ENCODE results near the gene PSMB2.
"Not testable (repeated sequence)": the region's sequence is repeated elsewhere in the genome, so short reads cannot be mapped to it uniquely, and the experiment has no call there.

Gene PSMB2

GRCh38 chr1:35641233-35641866 is at the start of gene PSMB2:
Gene PSMB2 (minus strand): TSS chr1:35641526. CDS start chr1:35641432, 94 bp downstream.
- H3K79me2 ChIP-seq (ENCODE audit: insufficient read depth, low read length): peaks cover 47% of the 10 kb centered on the region
- peak within 1 kb of the TSS; percentile 81 for H3K9ac ChIP-seq (ENCODE audit: low read length)
- 0 out of 2 replicates have a peak, but pooled peaks cover 7% of the 10 kb centered on the region for H4K20me1 ChIP-seq (ENCODE audit: low read depth, low read length)
- H3K9me3 ChIP-seq (ENCODE audit: insufficient read depth, low read length): no peaks in the 10 kb centered on the region
- H3K4me3 ChIP-seq (ENCODE audit: insufficient read depth, low read length, poor library complexity, severe bottlenecking): peak within 1 kb of the TSS; percentile 99
- H3F3A ChIP-seq (ENCODE audit: insufficient read depth): peaks cover 9% of the 10 kb centered on the region; the same call in 1 of the 2 replicates
- H3K27me3 ChIP-seq (ENCODE audit: low read length): no peaks in the 10 kb centered on the region
- peak within 1 kb of the TSS; percentile 89 for H2AFZ ChIP-seq (ENCODE audit: low read depth, low read length, severe bottlenecking)
- peak within 1 kb of the TSS; percentile 91 for H3K4me2 ChIP-seq (ENCODE audit: low read depth, low read length, poor library complexity, severe bottlenecking)
- TF ChIP-seq CTCF (IDR thresholded peaks at IDR 0.05; ENCODE audit: insufficient read depth, low read length, poor library complexity, severe bottlenecking): no peak
- TF ChIP-seq EZH2phosphoT487 (conservative IDR thresholded peaks at IDR 0.05; ENCODE audit: low read length): no peak
- H3K9me2 ChIP-seq (replicated peaks; ENCODE audit: insufficient read depth, low read length): no peaks in the 10 kb centered on the region
- H3K36me3 ChIP-seq (ENCODE audit: low read length): no peaks in the 10 kb centered on the region
- peak within 1 kb of the TSS; percentile 44 for H3K27ac ChIP-seq (ENCODE audit: low read depth, low read length)

GRCh38 chr1:35691080-35691479 is 49.8 kb upstream of the PSMB2 start:
- no peaks in the 10 kb centered on the region for H4K20me1 ChIP-seq (ENCODE audit: low read depth, low read length)
- H3K27ac ChIP-seq (ENCODE audit: low read depth, low read length): no peak overlapping the region
- H3K9me3 ChIP-seq (ENCODE audit: insufficient read depth, low read length): no peaks in the 10 kb centered on the region
- no peaks in the 10 kb centered on the region for H3K9me2 ChIP-seq (replicated peaks; ENCODE audit: insufficient read depth, low read length)
- H3K9ac ChIP-seq (ENCODE audit: low read length): no peak overlapping the region
- H3K4me3 ChIP-seq (ENCODE audit: insufficient read depth, low read length, poor library complexity, severe bottlenecking): no peak overlapping the region
- TF ChIP-seq EZH2phosphoT487 (conservative IDR thresholded peaks at IDR 0.05; ENCODE audit: low read length) (no peak), CTCF (IDR thresholded peaks at IDR 0.05; ENCODE audit: insufficient read depth, low read length, poor library complexity, severe bottlenecking) (no peak)
- no peaks in the 10 kb centered on the region for H3K36me3 ChIP-seq (ENCODE audit: low read length)
- H3F3A ChIP-seq (ENCODE audit: insufficient read depth): no peaks in the 10 kb centered on the region
- H2AFZ ChIP-seq (ENCODE audit: low read depth, low read length, severe bottlenecking): no peak overlapping the region
- no peaks in the 10 kb centered on the region for H3K27me3 ChIP-seq (ENCODE audit: low read length)
- H3K79me2 ChIP-seq (ENCODE audit: insufficient read depth, low read length): no peaks in the 10 kb centered on the region
- H3K4me2 ChIP-seq (ENCODE audit: low read depth, low read length, poor library complexity, severe bottlenecking): no peak overlapping the region

GRCh38 chr1:35690103-35690502 is 48.8 kb upstream of the PSMB2 start:
- H2AFZ ChIP-seq (ENCODE audit: low read depth, low read length, severe bottlenecking); H3K27ac ChIP-seq (ENCODE audit: low read depth, low read length); H3F3A ChIP-seq (ENCODE audit: insufficient read depth); H3K9me3 ChIP-seq (ENCODE audit: insufficient read depth, low read length); H4K20me1 ChIP-seq (ENCODE audit: low read depth, low read length); H3K4me3 ChIP-seq (ENCODE audit: insufficient read depth, low read length, poor library complexity, severe bottlenecking); H3K4me2 ChIP-seq (ENCODE audit: low read depth, low read length, poor library complexity, severe bottlenecking); H3K9ac ChIP-seq (ENCODE audit: low read length); H3K36me3 ChIP-seq (ENCODE audit: low read length); H3K79me2 ChIP-seq (ENCODE audit: insufficient read depth, low read length); H3K27me3 ChIP-seq (ENCODE audit: low read length); H3K9me2 ChIP-seq (replicated peaks; ENCODE audit: insufficient read depth, low read length): not testable (repeated sequence)

- Histone ChIP-seq H3K27me3 (ENCODE audit: low read length) (no peaks in the 10 kb centered on the region), H3K27ac (ENCODE audit: low read depth, low read length) (no peak overlapping the region), H3K4me3 (ENCODE audit: insufficient read depth, low read length, poor library complexity, severe bottlenecking) (no peak overlapping the region), H3K9me3 (ENCODE audit: insufficient read depth, low read length) (no peaks in the 10 kb centered on the region), H3K36me3 (ENCODE audit: low read length) (no peaks in the 10 kb centered on the region), H2AFZ (ENCODE audit: low read depth, low read length, severe bottlenecking) (no peak overlapping the region), H3K4me2 (ENCODE audit: low read depth, low read length, poor library complexity, severe bottlenecking) (no peak overlapping the region), H3K9ac (ENCODE audit: low read length) (no peak overlapping the region), H3K79me2 (ENCODE audit: insufficient read depth, low read length) (no peaks in the 10 kb centered on the region), H4K20me1 (ENCODE audit: low read depth, low read length) (no peaks in the 10 kb centered on the region), H3F3A (ENCODE audit: insufficient read depth) (no peaks in the 10 kb centered on the region), H3K9me2 (replicated peaks; ENCODE audit: insufficient read depth, low read length) (no peaks in the 10 kb centered on the region)
- TF ChIP-seq EZH2phosphoT487 (conservative IDR thresholded peaks at IDR 0.05; ENCODE audit: low read length) (no peak), CTCF (IDR thresholded peaks at IDR 0.05; ENCODE audit: insufficient read depth, low read length, poor library complexity, severe bottlenecking) (no peak)
Observed at GRCh38 chr1:35688161-35688560, 46.8 kb upstream of the PSMB2 start.
